DOHH2 (cell line): Measurements from ENCODE around the gene ADCY1.

ENCODE experiments used
- H3F3A ChIP-seq: fragments of 200-600 bp; sonication (generic), shearing (Covaris generic); 2 replicates; pipeline ENCODE4 v1.6.0; 2016; ENCODE audit warnings: antibody characterized with exemption, mild to moderate bottlenecking; ENCODE audit not compliant: control insufficient read depth, insufficient read depth
- H3K27ac ChIP-seq: fragments of 200-600 bp; sonication (generic); 2 replicates; pipeline ENCODE4 v1.5.1; 2014; ENCODE audit warnings: low read depth, mild to moderate bottlenecking, low read length, moderate library complexity
- H3K27me3 ChIP-seq: fragments of 200-600 bp; sonication (generic); 2 replicates; pipeline ENCODE4 v1.6.1; 2014; ENCODE audit warnings: mild to moderate bottlenecking, low read length, mixed read lengths; ENCODE audit not compliant: control insufficient read depth
- H3K36me3 ChIP-seq: fragments of 200-600 bp; sonication (generic); 2 replicates; pipeline ENCODE4 v1.6.1; 2014; ENCODE audit warnings: mild to moderate bottlenecking, low read length, moderate library complexity, mixed read lengths; ENCODE audit not compliant: control insufficient read depth
- H3K4me1 ChIP-seq: fragments of 200-600 bp; sonication (generic); 2 replicates; pipeline ENCODE4 v1.6.1; 2014; ENCODE audit warnings: mild to moderate bottlenecking, low read length, mixed read lengths; ENCODE audit not compliant: control insufficient read depth
- H3K4me2 ChIP-seq: fragments of 200-600 bp; sonication (generic); 2 replicates; pipeline ENCODE4 v1.6.0; 2014; ENCODE audit warnings: mild to moderate bottlenecking, low read length, moderate library complexity
- H3K4me3 ChIP-seq: fragments of 200-600 bp; sonication (generic); 2 replicates; pipeline ENCODE4 v1.5.1; 2014; ENCODE audit warnings: mild to moderate bottlenecking, low read length, mixed read lengths
- H3K79me2 ChIP-seq: fragments of 200-600 bp; sonication (generic); 2 replicates; pipeline ENCODE4 v1.6.1; 2014; ENCODE audit warnings: mild to moderate bottlenecking, low read length, mixed read lengths; ENCODE audit not compliant: control insufficient read depth
- H3K9me2 ChIP-seq: fragments of 200-600 bp; sonication (generic); replicated peaks from 2 replicates; pipeline ENCODE4 v1.6.1; 2014; ENCODE audit warnings: mild to moderate bottlenecking, low read length, mixed read lengths; ENCODE audit not compliant: control insufficient read depth
- H3K9me3 ChIP-seq: fragments of 200-600 bp; sonication (generic); 2 replicates; pipeline ENCODE4 v1.6.1; 2014; ENCODE audit warnings: antibody characterized with exemption, low read length, mixed read lengths; ENCODE audit not compliant: control insufficient read depth, insufficient read depth
- H4K20me1 ChIP-seq: fragments of 200-600 bp; sonication (generic); 2 replicates; pipeline ENCODE4 v1.6.0; 2014; ENCODE audit warnings: low read depth, mild to moderate bottlenecking, antibody characterized with exemption, low read length, moderate library complexity; ENCODE audit not compliant: control insufficient read depth, insufficient read depth
- CTCF ChIP-seq: fragments of 200-600 bp; sonication (generic); IDR thresholded peaks from one replicate; pipeline ENCODE4 v1.5.1; 2014; ENCODE audit warnings: antibody characterized with exemption, mild to moderate bottlenecking, low read depth, low read length; ENCODE audit not compliant: poor library complexity, severe bottlenecking
- EZH2phosphoT487 ChIP-seq: fragments of 200-600 bp; sonication (generic); IDR thresholded peaks from 2 replicates; pipeline ENCODE4 v1.6.1; 2017; ENCODE audit warnings: borderline replicate concordance, mild to moderate bottlenecking, antibody characterized with exemption, low read length, moderate library complexity, mixed read lengths

Gene ADCY1

GRCh38 chr7:45704683-45705016 lies 130.5 kb downstream of the ADCY1 start:
- no peaks in the 10 kb centered on the region for H3K36me3 ChIP-seq
- H3K4me1 ChIP-seq: no peaks in the 10 kb centered on the region
- no peak for TF ChIP-seq EZH2phosphoT487
- TF ChIP-seq CTCF: no peak
- no peaks in the 10 kb centered on the region for H3K9me3 ChIP-seq
- no peaks in the 10 kb centered on the region for H3K79me2 ChIP-seq
- H3K9me2 ChIP-seq: no peaks in the 10 kb centered on the region
- H3K27me3 ChIP-seq: peaks cover 16% of the 10 kb centered on the region
- H3F3A ChIP-seq: no peaks in the 10 kb centered on the region
- no peak overlapping the region for H3K27ac ChIP-seq
- no peak overlapping the region for H3K4me2 ChIP-seq
- no peaks in the 10 kb centered on the region for H4K20me1 ChIP-seq
- no peak overlapping the region for H3K4me3 ChIP-seq

DNA sequence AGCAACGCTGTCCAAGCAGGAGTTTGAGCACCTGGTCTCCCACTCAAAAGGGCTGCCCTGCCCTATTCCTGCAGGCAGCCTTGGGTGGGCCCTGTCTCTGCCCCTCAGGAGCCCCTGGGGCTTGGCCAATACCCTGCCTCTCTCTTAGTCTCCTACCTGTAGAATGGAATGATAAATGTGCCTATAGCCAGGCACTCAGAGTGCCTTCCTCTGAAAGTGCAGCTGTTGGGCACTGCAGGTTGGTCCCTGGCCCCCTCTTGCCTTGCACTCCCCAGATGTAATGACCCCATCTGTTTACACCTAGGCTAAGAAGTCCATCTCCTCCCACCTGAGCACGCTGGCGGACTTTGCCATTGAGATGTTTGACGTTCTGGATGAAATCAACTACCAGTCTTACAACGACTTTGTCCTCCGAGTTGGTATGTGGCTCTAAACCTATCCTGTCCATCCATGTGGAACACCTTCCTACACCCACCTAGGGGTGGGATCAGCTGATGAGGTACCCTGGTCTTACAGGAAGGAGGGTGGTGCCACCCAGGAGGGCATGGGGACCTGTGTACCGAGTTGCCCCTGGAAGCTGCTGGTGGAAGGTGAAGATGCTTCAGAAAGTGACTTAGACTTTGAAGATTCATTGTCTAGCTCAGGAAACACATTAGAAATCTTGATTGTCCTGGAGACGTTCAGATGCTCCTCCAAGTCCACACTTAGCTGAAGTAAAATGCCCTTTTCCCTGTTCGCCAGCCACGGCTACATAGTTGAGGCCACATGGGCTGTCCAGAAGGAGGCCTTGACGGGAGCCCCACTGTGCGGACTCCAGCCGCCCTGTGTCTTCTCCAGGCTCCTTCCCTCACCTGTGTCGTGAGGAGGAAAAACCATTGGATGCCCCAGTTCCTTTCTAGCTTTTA lies 134.1 kb downstream of the ADCY1 start:
- H3K79me2 ChIP-seq: no peaks in the 10 kb centered on the region
- H3K9me3 ChIP-seq: no peaks in the 10 kb centered on the region
- no peak overlapping the region for H3K4me2 ChIP-seq
- no peaks in the 10 kb centered on the region for H3K36me3 ChIP-seq
- TF ChIP-seq CTCF (no peak), EZH2phosphoT487 (no peak)
- H3F3A ChIP-seq: no peaks in the 10 kb centered on the region
- H3K4me3 ChIP-seq: no peak overlapping the region
- no peak overlapping the region for H3K27ac ChIP-seq
- no peaks in the 10 kb centered on the region for H3K9me2 ChIP-seq
- H4K20me1 ChIP-seq: no peaks in the 10 kb centered on the region
- no peaks in the 10 kb centered on the region for H3K4me1 ChIP-seq
- H3K27me3 ChIP-seq: peaks cover 17% of the 10 kb centered on the region

GRCh38 chr7:45709168-45710042 lies 135.2 kb downstream of the ADCY1 start:
- H3K4me1 ChIP-seq: no peaks in the 10 kb centered on the region
- H3K4me2 ChIP-seq: no peak overlapping the region
- no peaks in the 10 kb centered on the region for H3K9me2 ChIP-seq
- no peaks in the 10 kb centered on the region for H3K9me3 ChIP-seq
- no peaks in the 10 kb centered on the region for H3F3A ChIP-seq
- H3K27ac ChIP-seq: no peak overlapping the region
- no peaks in the 10 kb centered on the region for H4K20me1 ChIP-seq
- H3K36me3 ChIP-seq: no peaks in the 10 kb centered on the region
- no peak overlapping the region for H3K4me3 ChIP-seq
- H3K27me3 ChIP-seq: peaks cover 17% of the 10 kb centered on the region
- no peaks in the 10 kb centered on the region for H3K79me2 ChIP-seq
- TF ChIP-seq EZH2phosphoT487: no peak
- TF ChIP-seq CTCF: no peak
